ENCODE results near the gene PRPF38A.

Gene PRPF38A

GRCh38 chr1:52400131-52400530 is 4.3 kb upstream of the PRPF38A start:
- no peak for DNase-seq (ENCODE audit: low spot score)

GRCh38 chr1:52402860-52403240 is 1.6 kb upstream of the PRPF38A start:
- no peak for DNase-seq (ENCODE audit: low spot score)

- DNase-seq (ENCODE audit: low spot score): peak; percentile 24
Observed at GRCh38 chr1:52403566-52404115, 761 bp upstream of the PRPF38A start.

- DNase-seq (ENCODE audit: low spot score): peak; percentile 30
Observed at GRCh38 chr1:52404975-52405338, 555 bp downstream of the PRPF38A start.

- no peak for DNase-seq (ENCODE audit: low spot score)
Observed at GRCh38 chr1:52413410-52413989, 9.1 kb downstream of the PRPF38A start.

GRCh38 chr1:52414942-52415341 is 10.5 kb downstream of the PRPF38A start:
- no peak for DNase-seq (ENCODE audit: low spot score)

GRCh38 chr1:52416811-52417210 is 12.4 kb downstream of the PRPF38A start:
- no peak for DNase-seq (ENCODE audit: low spot score)

GRCh38 chr1:52420713-52421112 is 16.3 kb downstream of the PRPF38A start:
- DNase-seq (ENCODE audit: low spot score): no peak

- no peak for DNase-seq (ENCODE audit: low spot score)
Observed at GRCh38 chr1:52423055-52423454, 18.7 kb downstream of the PRPF38A start.

- DNase-seq (ENCODE audit: low spot score): no peak
Observed at GRCh38 chr1:52423771-52424170, 19.4 kb downstream of the PRPF38A start.

- DNase-seq (ENCODE audit: low spot score): no peak
Observed at GRCh38 chr1:52424231-52424636, 19.8 kb downstream of the PRPF38A start.

GRCh38 chr1:52424813-52425212 is 20.4 kb downstream of the PRPF38A start:
- DNase-seq (ENCODE audit: low spot score): no peak

- no peak for DNase-seq (ENCODE audit: low spot score)
Observed at GRCh38 chr1:52426371-52426770, 22.0 kb downstream of the PRPF38A start.

GRCh38 chr1:52427152-52427551 is 22.8 kb downstream of the PRPF38A start:
- no peak for DNase-seq (ENCODE audit: low spot score)

- DNase-seq (ENCODE audit: low spot score): no peak
Observed at GRCh38 chr1:52432807-52433206, 28.4 kb downstream of the PRPF38A start.

- no peak for DNase-seq (ENCODE audit: low spot score)
Observed at GRCh38 chr1:52435211-52435610, 30.8 kb downstream of the PRPF38A start.

GRCh38 chr1:52435650-52436049 is 31.2 kb downstream of the PRPF38A start:
- no peak for DNase-seq (ENCODE audit: low spot score)

GRCh38 chr1:52436817-52437216 is 32.4 kb downstream of the PRPF38A start:
- no peak for DNase-seq (ENCODE audit: low spot score)

- DNase-seq (ENCODE audit: low spot score): no peak
Observed at GRCh38 chr1:52439976-52440375, 35.6 kb downstream of the PRPF38A start.

- DNase-seq (ENCODE audit: low spot score): no peak
Observed at GRCh38 chr1:52444463-52444862, 40.1 kb downstream of the PRPF38A start.

GRCh38 chr1:52454127-52454526 is 49.7 kb downstream of the PRPF38A start:
- DNase-seq (ENCODE audit: low spot score): no peak

GRCh38 chr1:52454779-52455178 is 50.4 kb downstream of the PRPF38A start:
- no peak for DNase-seq (ENCODE audit: low spot score)

- DNase-seq (ENCODE audit: low spot score): no peak
Observed at GRCh38 chr1:52455686-52456085, 51.3 kb downstream of the PRPF38A start.

GRCh38 chr1:52460694-52461093 is 56.3 kb downstream of the PRPF38A start:
- no peak for DNase-seq (ENCODE audit: low spot score)
